Activated B cell treated with CpG ODN at 0.5 μM for 24 hours (primary cell): ENCODE measurements around the gene RNF212B. TPM values are rescaled to one million over a fixed set of nuclear protein-coding genes. Genes with fewer than 3 reads are reported as not detected.
A peak's percentile ranks its signal among the peaks of the same experiment; 100 is the strongest.
"Not testable (repeated sequence)": the region's sequence is repeated elsewhere in the genome, so short reads cannot be mapped to it uniquely, and the experiment has no call there.

Experiments
- ATAC-seq: fragments of 200-7000 bp; cut with Tn5 transposase; one replicate; pipeline ENCODE4 v1.10.0; 2021; ENCODE audit warnings: low read depth, mild to moderate bottlenecking, moderate library complexity
- CTCF ChIA-PET: fragments of 350-600 bp; sonication (Branson Sonifier 250); formaldehyde crosslinking; loops from one replicate; lab custom pipeline; 2021; ENCODE audit warnings: antibody characterized with exemption; lab: Charles Lee
- POLR2A ChIA-PET: fragments of 350-600 bp; sonication (Branson Sonifier 250); formaldehyde crosslinking; loops from one replicate; lab custom pipeline; 2021; ENCODE audit warnings: antibody characterized with exemption; lab: Charles Lee
- DNase-seq: peaks from one replicate; pipeline ENCODE4 v3.0.0; 2022
- H3K27ac Mint-ChIP-seq: one replicate; pipeline ENCODE4 v1.8.0; 2020; ENCODE audit warnings: mixed read lengths
- H3K27me3 Mint-ChIP-seq: one replicate; pipeline ENCODE4 v1.8.0; 2021; ENCODE audit warnings: mixed read lengths
- H3K36me3 Mint-ChIP-seq: one replicate; pipeline ENCODE4 v1.8.0; 2021; ENCODE audit warnings: low read depth, mixed read lengths
- H3K4me1 Mint-ChIP-seq: one replicate; pipeline ENCODE4 v1.8.0; 2021; ENCODE audit warnings: mixed read lengths
- H3K4me3 Mint-ChIP-seq: one replicate; pipeline ENCODE4 v1.8.0; 2020; ENCODE audit warnings: mild to moderate bottlenecking, mixed read lengths
- H3K9me3 Mint-ChIP-seq: one replicate; pipeline ENCODE4 v1.8.0; 2020; ENCODE audit warnings: mixed read lengths
- CTCF ChIP-seq: fragments of 200-600 bp; IDR thresholded peaks from one replicate; pipeline ENCODE4 v1.8.0; 2022; ENCODE audit warnings: antibody characterized with exemption, mild to moderate bottlenecking
- intact Hi-C: fragments of 100-400 bp; cut with micrococcal nuclease; formaldehyde crosslinking; loops from one replicate; pipeline ENCODE4 v1.15.1; 2024
- total RNA-seq: library from RNA; stranded (reverse); gene quantifications from 2 replicates; pipeline ENCODE4 v1.2.3, GENCODE V29; 2022

RNF212B gene
- total RNA-seq = not detected in 2 replicates

- TF ChIP-seq CTCF = no peak
- H3K27ac Mint-ChIP-seq = no peak within 1 kb of the TSS
- no peaks in the 10 kb centered on the region for H3K36me3 Mint-ChIP-seq
These were observed at the start of gene RNF212B for GRCh38 chr14:23237772-23238594. TSS of gene RNF212B (plus strand) at chr14:23237936. CDS start at chr14:23240346, 2,410 bp downstream.

GRCh38 chr14:23193432-23193831 is 44.3 kb upstream of the RNF212B start:
- H3K27ac Mint-ChIP-seq = no peak overlapping the region
- intact Hi-C loops = no loop called here
- H3K36me3 Mint-ChIP-seq = no peaks in the 10 kb centered on the region
- H3K9me3 Mint-ChIP-seq = no peaks in the 10 kb centered on the region
- no peak for TF ChIP-seq CTCF
- no peak overlapping the region for H3K4me3 Mint-ChIP-seq
- CTCF ChIA-PET = no interaction called here
- ATAC-seq = no peak
- H3K4me1 Mint-ChIP-seq = no peaks in the 10 kb centered on the region
- peaks cover 9% of the 10 kb centered on the region for H3K27me3 Mint-ChIP-seq
- DNase-seq = no peak
- POLR2A ChIA-PET = no interaction called here

More at GRCh38 chr14:23237772-23238594, at the start of gene RNF212B:
- Mint-ChIP-seq H3K27me3 (peaks cover 19% of the 10 kb centered on the region), H3K9me3 (no peaks in the 10 kb centered on the region), H3K4me1 (peaks cover 9% of the 10 kb centered on the region), H3K4me3 (peak within 1 kb of the TSS; percentile 28)
- DNase-seq (peak; percentile 55), ATAC-seq (peak; percentile 93)
- ChIA-PET CTCF (no interaction called here), POLR2A (interaction anchor here (0.6 to 1.0 kb wide), 2 partner anchors 21 to 316 kb away, joined by 3 to 4 read pairs; no protein-coding TSS in a partner anchor)
- intact Hi-C loops = no loop called here

- no peak for ATAC-seq
- ChIA-PET POLR2A (no interaction called here), CTCF (no interaction called here)
- H3K27ac Mint-ChIP-seq = no peak overlapping the region
- peaks cover 7% of the 10 kb centered on the region for H3K27me3 Mint-ChIP-seq
- no peak for TF ChIP-seq CTCF
- DNase-seq = no peak
- no peaks in the 10 kb centered on the region for H3K36me3 Mint-ChIP-seq
- H3K4me1 Mint-ChIP-seq = no peaks in the 10 kb centered on the region
- intact Hi-C loops = no loop called here
- H3K9me3 Mint-ChIP-seq = no peaks in the 10 kb centered on the region
- H3K4me3 Mint-ChIP-seq = no peak overlapping the region
These were observed 42.1 kb upstream of the RNF212B start for GRCh38 chr14:23195552-23196101.

GRCh38 chr14:23196487-23196886 is 41.2 kb upstream of the RNF212B start:
- DNase-seq, ATAC-seq, H3K4me3 Mint-ChIP-seq, H3K27ac Mint-ChIP-seq, H3K36me3 Mint-ChIP-seq, intact Hi-C loops, POLR2A ChIA-PET, H3K27me3 Mint-ChIP-seq, CTCF ChIA-PET, H3K9me3 Mint-ChIP-seq, H3K4me1 Mint-ChIP-seq: not testable (repeated sequence)

GRCh38 chr14:23199141-23199540 is 38.6 kb upstream of the RNF212B start:
- DNase-seq, H3K27ac Mint-ChIP-seq, POLR2A ChIA-PET, H3K27me3 Mint-ChIP-seq, H3K4me3 Mint-ChIP-seq, ATAC-seq, intact Hi-C loops, H3K4me1 Mint-ChIP-seq, H3K9me3 Mint-ChIP-seq, H3K36me3 Mint-ChIP-seq: not testable (repeated sequence)
- CTCF ChIA-PET = interaction anchor here (0.7 kb wide), 1 partner anchor 121 kb away, joined by 5 read pairs; no protein-coding TSS in a partner anchor

GRCh38 chr14:23202001-23202400 is 35.7 kb upstream of the RNF212B start:
- Mint-ChIP-seq H3K27ac (no peak overlapping the region), H3K4me3 (no peak overlapping the region), H3K36me3 (no peaks in the 10 kb centered on the region), H3K27me3 (peaks cover 7% of the 10 kb centered on the region), H3K9me3 (no peaks in the 10 kb centered on the region), H3K4me1 (no peaks in the 10 kb centered on the region)
- CTCF ChIA-PET = interaction anchor here (1.2 kb wide), 1 partner anchor 133 kb away, joined by 3 read pairs; no protein-coding TSS in a partner anchor
- ATAC-seq = no peak
- DNase-seq = no peak
- POLR2A ChIA-PET = no interaction called here
- intact Hi-C loops = no loop called here
- TF ChIP-seq CTCF = no peak
